Measurements from ENCODE around the gene TBXA2R.
"Not testable (repeated sequence)": the region's sequence is repeated elsewhere in the genome, so short reads cannot be mapped to it uniquely, and the experiment has no call there.

The TBXA2R gene

GRCh38 chr19:3577723-3578344, 28.8 kb downstream of the TBXA2R start:
- DNase-seq (ENCODE audit: low read depth): no peak

- DNase-seq (ENCODE audit: low read depth): peak; percentile 75
Observed at GRCh38 chr19:3576696-3577443, 29.8 kb downstream of the TBXA2R start.

- DNase-seq (ENCODE audit: low read depth): no peak
Observed at GRCh38 chr19:3575949-3576673, 30.6 kb downstream of the TBXA2R start.

GRCh38 chr19:3575260-3575741, 31.4 kb downstream of the TBXA2R start:
- no peak for DNase-seq (ENCODE audit: low read depth)

GRCh38 chr19:3573858-3574637, 32.6 kb downstream of the TBXA2R start:
- DNase-seq (ENCODE audit: low read depth): peak; percentile 95

GRCh38 chr19:3573162-3573857, 33.4 kb downstream of the TBXA2R start:
- no peak for DNase-seq (ENCODE audit: low read depth)

GRCh38 chr19:3572855-3573161, 33.9 kb downstream of the TBXA2R start, which contains the start of gene HMG20B:
Gene HMG20B (plus strand): TSS chr19:3572944. CDS start chr19:3573310, 366 bp downstream.
- DNase-seq (ENCODE audit: low read depth): no peak

GRCh38 chr19:3572132-3572854, 34.4 kb downstream of the TBXA2R start:
- DNase-seq (ENCODE audit: low read depth): peak; percentile 100

GRCh38 chr19:3570606-3571011, 36.1 kb downstream of the TBXA2R start:
- DNase-seq (ENCODE audit: low read depth): no peak

GRCh38 chr19:3570042-3570441, 36.6 kb downstream of the TBXA2R start:
- DNase-seq (ENCODE audit: low read depth): not testable (repeated sequence)

- no peak for DNase-seq (ENCODE audit: low read depth)
Observed at GRCh38 chr19:3565139-3565538, 41.5 kb downstream of the TBXA2R start.

GRCh38 chr19:3563709-3564524, 42.8 kb downstream of the TBXA2R start:
- DNase-seq (ENCODE audit: low read depth): no peak

GRCh38 chr19:3557461-3558248, 49.0 kb downstream of the TBXA2R start, which contains the start of gene MFSD12:
Gene MFSD12 (minus strand): TSS chr19:3557586. CDS start chr19:3557403, 183 bp downstream.
- peak; percentile 91 for DNase-seq (ENCODE audit: low read depth)

- DNase-seq (ENCODE audit: low read depth): no peak
Observed at GRCh38 chr19:3556978-3557460, 49.7 kb downstream of the TBXA2R start.

- DNase-seq (ENCODE audit: low read depth): no peak
Observed at GRCh38 chr19:3556423-3556977, 50.2 kb downstream of the TBXA2R start.

- no peak for DNase-seq (ENCODE audit: low read depth)
Observed at GRCh38 chr19:3555653-3556422, 50.8 kb downstream of the TBXA2R start.

GRCh38 chr19:3554254-3555083, 52.2 kb downstream of the TBXA2R start:
- no peak for DNase-seq (ENCODE audit: low read depth)

Data from fibroblast of gingiva (primary cell).